HG02943 (cell line): Measurements from ENCODE around the gene PDCD1.
"Not testable (repeated sequence)": the region's sequence is repeated elsewhere in the genome, so short reads cannot be mapped to it uniquely, and the experiment has no call there.

Source experiments
- ATAC-seq: cut with Tn5 transposase; IDR thresholded peaks from one replicate; pipeline ENCODE4 v1.9.1; 2021; ENCODE audit warnings: mild to moderate bottlenecking, low read depth, moderate library complexity; ENCODE audit not compliant: unreplicated experiment

PDCD1 gene

DNA sequence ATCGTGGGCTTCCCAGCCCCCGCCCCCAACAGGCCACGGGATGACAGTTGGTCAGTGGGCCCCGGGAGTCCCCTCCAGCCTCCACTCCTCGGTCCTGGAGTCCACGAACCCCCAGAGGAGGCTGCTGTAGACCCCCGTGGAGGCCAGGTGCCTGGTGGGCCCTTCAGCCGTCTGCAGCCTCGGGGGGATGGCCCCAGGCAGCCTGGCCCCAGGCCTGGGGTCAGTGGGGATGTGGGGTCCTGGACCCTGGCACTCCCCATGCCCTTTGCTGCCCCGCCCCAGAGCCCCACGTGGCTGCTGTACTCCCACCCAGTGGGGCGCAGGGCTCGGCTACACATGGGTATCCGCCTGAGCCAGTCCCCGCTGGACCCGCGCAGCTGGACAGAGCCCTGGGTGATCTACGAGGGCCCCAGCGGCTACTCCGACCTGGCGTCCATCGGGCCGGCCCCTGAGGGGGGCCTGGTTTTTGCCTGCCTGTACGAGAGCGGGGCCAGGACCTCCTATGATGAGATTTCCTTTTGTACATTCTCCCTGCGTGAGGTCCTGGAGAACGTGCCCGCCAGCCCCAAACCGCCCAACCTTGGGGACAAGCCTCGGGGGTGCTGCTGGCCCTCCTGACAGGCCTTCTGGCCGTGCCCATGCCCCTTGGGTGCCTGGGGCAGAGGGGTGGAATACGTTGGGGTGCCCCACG lies 42.1 kb downstream of the PDCD1 start:
- ATAC-seq: no peak

DNA sequence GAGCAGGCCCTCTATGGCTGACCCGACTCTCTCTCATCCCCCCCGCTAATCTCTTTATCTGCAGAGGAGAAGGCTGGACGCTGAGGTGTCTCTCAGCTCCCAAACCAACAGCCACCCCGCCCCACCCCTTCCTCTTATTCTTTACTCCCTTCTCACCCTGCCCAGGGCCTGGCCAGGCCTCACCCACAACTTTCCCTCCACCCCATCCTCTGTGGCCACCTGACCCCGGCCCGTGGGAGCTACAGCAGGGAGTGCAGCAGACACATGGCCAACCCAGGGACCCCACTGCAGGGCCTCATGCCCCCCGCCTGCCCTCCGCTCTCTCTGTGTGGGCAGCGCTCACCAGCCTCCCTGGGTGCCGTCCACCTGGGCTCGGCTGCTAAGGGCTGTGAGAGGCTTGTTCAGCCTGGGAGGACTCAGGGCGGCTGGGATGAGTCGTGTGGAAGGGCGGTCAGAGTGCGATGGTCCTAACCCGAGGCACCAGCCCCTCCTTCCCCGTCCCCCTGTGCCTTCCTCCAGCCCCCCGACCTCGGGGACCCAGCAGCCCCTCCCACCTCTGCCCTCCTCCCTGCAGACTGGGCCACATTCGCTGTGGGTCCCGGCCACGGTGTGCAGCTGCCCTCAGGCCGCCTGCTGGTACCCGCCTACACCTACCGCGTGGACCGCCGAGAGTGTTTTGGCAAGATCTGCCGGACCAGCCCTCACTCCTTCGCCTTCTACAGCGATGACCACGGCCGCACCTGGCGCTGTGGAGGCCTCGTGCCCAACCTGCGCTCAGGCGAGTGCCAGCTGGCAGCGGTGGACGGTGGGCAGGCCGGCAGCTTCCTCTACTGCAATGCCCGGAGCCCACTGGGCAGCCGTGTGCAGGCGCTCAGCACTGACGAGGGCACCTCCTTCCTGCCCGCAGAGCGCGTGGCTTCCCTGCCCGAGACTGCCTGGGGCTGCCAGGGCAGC lies 42.9 kb downstream of the PDCD1 start:
- ATAC-seq: no peak

DNA sequence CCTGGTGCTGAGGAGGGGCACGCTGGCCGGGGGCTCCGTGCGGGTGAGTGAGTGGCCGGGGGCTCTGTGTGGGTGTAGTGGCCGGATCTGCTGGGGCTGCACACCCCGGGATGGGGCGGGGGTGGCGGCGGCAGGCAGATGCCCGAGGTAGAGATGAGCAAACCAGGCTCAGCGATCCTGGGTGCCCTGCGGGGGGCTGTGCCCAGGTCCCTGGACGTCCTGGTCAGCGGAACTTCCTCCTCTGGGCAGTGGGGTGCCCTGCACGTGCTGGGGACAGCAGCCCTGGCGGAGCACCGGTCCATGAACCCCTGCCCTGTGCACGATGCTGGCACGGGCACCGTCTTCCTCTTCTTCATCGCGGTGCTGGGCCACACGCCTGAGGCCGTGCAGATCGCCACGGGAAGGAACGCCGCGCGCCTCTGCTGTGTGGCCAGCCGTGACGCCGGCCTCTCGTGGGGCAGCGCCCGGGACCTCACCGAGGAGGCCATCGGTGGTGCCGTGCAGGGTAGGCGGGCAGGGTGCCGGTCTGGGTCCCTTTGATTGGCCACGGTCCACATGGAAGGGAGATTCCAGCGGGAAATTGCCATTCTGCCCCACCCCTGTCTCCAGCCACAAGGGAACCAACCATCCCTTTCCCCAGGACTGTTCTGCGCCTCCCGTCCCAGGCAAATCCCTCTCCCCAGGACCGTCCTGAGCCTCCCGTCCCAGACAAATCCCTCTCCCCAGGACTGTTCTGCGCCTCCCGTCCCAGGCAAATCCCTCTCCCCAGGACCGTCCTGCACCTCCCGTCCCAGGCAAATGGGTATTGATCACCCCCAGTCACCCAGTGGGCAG lies 43.8 kb downstream of the PDCD1 start:
- ATAC-seq: no peak

DNA sequence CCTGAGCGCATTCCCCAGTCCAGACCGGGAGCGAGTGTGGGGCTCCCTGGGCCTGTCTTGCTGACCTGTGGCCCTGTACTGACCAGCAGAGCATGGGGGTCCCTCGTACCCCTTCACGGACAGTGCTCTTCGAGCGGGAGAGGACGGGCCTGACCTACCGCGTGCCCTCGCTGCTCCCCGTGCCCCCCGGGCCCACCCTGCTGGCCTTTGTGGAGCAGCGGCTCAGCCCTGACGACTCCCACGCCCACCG lies 44.4 kb downstream of the PDCD1 start:
- no peak for ATAC-seq

DNA sequence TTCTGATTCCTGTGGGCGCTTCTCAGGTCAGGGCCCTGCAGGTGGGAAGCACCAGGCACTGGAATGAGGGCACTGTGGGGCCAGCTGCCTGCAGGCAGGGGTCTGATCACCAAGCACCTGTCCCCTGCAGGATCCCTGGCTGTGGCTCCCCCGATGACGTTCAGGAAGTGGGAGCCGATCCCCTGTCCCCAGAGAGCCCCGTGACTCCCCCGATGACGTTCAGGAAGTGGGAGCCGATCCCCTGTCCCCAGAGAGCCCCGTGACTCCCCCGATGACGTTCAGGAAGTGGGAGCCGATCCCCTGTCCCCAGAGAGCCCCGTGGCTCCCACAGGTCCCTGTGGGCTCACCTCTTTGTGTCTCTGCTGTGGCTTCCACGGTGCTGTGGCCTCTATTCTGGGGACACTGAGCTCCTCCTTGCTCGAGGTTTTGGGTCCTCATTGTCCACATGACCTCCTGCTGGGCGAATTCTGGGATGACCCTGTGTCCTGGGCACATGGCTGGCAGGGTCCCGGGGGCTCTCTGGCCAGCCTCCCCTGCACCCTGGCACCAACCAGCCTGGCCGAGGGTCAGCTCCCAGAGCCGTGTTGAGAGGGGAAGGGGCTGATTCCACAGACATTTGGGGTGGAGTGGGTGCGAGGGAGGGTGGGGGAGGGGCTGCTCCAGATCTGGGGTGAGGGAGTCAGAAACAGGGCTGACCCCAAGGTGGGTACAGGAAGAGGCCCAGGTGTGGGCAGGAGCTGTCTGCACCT lies 44.9 kb downstream of the PDCD1 start:
- ATAC-seq: no peak

DNA sequence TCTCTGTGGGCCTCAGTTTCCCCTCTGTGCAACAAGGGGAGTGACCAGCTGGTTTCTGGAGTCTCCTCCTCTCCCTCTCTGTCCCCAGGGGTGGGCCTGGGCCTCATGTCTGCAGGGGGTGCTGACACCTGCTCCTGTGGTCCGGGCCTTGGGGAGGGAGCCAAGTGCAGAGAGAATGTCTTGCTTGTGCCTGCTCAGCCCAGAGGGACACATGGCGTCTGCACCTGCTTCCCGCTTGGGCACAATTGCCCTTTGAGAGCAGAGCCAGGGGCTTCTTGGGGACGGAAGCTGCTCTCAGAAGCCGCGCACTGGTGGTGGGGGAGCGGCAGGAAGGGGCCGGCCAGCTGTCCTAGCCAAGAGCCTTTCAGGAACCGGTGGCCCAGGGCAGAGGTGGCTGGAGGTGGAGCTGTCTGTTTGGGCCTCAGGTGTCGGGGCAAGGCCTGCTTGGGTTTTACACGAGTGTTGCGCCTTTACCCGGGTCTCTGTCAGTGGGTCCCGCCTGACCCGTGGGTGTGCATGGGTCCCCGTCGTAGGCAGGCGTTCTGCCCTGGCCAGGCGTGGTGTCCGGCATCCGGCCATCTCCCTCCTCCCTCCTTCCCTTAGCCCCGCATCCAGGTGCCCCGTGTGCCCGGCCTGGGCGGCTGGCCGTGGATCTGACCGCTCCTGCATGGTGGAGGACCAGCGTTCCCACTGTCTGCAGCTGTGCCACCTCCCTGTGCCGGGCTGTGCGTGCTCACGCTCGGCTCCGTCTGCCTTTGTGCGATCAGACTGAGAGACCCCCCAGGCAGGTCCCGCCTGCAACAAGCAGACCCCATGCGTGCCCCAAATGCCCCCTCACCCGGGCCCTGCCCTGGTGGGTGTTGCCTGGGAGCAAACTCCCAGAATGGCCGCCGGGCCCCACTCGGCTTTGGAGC lies 45.7 kb downstream of the PDCD1 start:
- no peak for ATAC-seq

DNA sequence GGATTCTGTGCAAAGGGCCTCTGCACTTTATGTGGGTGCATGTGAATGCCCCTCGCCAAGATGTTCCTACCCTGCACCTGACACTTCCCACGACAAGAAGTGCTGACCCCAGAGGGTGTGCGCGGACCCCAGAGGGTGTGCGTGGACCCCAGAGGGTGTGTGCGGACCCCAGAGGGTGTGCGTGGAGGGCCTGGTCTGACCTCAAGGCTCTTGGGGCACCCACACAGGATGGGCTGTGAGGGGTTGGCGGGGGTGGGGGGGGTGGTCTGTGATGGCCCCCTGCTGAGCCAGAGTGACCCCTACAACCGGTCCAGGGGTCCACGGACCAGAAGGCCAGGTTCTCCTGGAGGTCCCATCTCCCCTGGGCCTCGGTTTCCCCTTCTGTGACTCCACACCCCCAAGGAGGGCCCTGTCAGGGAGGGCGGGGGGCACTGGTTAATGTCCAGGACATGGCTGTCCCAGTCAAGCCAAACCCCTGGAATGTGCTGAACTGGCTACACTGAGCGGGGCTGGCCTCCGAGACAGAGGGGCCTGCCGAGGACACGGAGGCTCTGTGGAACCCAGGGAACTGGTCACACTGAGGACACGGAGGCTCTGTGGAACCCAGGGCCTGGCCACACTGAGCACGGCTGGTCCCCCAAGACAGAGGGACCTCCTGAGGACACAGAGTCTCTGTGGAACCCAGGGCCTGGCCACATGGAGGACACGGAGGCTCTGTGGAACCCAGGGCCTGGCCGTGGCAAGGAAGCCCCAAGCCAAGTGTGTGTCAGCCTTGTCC lies 46.6 kb downstream of the PDCD1 start:
- ATAC-seq: no peak

DNA sequence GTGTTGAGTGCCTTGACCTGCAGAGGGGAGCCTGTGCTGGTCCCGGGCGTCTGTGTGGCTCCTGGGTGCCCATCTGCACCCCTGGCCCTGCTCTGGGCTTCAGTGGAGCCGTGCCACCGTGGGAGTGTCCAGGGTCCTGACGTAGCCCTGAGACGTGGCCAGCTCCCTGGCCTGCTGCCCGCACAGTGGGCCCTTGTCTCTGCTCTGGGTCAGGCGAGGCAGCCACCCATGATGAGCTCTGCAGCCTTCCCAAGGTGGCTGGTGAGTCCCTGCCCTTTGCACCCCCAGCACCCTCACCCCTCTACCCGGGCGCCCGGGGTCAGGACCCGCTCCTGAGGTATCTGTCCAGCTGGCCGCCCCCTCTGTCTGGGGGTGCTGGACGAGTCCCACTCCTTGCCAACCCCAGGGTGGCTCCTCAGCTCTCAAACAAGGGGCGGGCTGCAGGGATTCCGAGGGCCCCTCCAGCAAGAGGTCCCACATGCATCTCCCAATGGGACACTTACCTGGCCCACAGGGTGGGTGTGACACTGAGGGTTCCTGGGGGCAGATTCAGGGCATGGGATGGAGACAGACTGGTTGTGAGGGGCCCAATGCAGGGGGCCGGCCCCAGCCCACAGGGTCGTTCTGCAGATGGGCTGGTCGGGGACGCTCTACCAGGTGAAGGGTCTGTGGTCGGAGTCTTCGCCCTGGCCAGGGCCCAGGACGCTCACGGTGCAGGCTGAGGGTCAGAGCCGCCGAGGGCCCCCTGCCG lies 47.3 kb downstream of the PDCD1 start:
- ATAC-seq: no peak

DNA sequence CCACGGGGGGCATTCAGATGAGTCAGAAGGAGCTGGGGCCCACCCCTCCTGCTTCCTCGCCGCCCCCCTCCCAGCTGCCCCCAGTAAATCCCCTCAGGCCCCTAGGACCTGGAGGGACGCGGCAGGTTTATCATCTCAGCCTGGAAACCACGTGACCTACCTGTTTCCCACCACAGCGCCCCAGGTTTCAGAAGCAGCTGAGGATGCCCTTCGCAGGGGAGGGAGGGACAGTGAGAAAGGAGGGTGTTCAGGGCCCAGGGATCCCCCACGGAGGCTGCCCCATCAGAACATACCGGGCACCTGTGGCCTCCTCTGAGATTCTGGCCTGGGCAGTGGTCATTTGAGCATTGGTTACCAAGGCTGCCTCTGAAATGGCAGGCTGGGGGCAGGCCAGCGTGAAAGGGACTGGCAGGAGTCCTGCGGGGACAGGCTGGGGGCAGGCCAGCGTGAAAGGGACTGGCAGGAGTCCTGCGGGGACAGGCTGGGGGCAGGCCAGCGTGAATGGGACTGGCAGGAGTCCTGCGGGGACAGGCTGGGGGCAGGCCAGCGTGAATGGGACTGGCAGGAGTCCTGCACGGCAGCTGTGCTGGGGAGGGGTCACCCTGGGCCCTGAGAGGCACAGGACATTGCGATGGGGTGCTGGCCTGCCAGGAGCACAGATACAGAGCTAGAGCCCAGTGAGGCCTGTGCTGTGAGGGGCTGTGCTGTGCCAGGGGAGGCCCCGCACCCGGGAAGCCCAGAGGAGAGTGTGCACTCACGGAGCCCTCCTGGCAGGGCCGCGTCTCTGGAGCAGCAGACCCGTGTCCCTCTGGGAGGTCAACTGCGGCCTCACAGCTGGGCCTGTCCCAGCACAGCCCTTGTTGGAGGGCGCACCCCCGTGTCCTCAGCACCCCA lies 48.1 kb downstream of the PDCD1 start:
- ATAC-seq: no peak

DNA sequence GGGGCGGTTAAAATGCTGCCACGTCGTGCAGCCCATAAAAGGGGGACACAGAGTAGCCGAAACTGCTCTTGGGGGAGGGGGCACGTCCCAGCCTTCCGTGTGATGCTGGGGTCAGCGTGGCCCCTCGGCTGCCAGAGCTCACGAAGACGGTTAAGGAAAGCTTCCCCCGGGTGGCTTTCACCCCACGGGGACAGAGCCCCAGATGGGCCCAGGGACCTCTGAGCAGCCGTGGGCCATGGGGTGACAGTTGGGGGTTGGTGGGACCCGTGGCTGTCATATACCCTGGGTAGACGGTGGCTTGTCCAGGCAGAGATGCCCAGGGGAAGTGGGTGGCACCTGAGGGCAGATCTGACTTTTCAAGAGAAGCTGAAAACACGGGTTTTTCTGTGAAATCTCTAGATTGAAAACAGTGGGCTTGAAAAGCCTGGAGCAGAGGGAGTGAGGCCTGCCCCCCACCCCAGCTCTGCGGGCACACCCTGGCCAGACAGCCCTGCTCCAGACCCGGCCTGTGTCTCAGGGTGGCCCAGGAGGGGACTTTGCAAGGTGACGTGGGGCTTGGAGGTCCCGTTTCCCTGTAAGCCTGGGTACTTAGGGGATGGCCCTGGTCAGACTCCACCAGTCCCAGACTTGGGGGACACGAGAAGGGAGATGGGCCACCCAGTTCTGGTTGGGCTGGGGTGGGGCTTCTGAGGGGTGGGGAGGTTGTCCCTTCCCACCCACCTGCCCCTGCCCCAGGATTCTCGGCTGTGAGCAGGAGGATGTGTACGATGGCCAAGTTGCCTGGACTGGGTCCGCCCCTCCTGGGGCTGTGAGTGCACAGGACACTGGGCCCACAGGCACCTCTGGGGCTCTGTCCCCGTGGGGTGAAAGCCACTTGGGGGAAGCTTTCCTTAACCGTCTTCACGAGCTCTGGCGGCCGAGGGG lies 49.0 kb downstream of the PDCD1 start:
- no peak for ATAC-seq

DNA sequence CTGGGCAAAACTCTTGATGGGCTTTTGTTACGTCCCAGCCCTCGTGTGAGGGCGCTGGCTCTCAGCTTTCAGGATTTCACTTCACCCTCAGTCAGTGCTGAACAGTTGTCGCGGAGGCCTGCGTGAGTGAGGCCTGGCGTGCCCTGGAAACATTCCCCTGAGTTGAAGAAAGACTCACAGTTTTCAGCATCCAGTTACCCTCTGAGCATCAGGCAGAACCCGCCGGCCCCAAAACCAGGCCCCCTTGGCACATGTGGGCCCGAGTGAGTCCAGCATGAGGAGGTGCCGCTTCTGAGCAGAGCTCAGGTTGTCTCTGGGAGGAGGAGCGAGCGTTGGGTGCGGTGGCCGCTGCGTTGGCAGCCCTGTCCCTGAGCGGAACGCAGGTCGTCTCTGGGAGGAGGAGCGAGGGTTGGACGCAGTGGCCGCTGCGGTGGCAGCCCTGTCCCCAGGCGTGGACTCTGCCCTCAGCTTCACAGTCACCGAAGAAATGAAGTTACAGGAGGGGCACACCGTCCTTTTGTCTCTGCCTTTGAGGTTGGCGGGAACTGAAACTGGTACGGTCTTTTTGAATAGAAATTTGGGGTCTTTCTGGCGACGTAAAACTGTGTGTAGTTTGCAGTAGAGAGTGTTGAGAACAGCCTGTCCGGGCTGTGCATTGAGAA lies 49.8 kb downstream of the PDCD1 start, which contains the start of gene NEU4:
NEU4 (plus strand) TSS at position 473 of the 662 bp plus-strand sequence. CDS start 5,292 bp downstream, outside the sequence.
- no peak for ATAC-seq

DNA sequence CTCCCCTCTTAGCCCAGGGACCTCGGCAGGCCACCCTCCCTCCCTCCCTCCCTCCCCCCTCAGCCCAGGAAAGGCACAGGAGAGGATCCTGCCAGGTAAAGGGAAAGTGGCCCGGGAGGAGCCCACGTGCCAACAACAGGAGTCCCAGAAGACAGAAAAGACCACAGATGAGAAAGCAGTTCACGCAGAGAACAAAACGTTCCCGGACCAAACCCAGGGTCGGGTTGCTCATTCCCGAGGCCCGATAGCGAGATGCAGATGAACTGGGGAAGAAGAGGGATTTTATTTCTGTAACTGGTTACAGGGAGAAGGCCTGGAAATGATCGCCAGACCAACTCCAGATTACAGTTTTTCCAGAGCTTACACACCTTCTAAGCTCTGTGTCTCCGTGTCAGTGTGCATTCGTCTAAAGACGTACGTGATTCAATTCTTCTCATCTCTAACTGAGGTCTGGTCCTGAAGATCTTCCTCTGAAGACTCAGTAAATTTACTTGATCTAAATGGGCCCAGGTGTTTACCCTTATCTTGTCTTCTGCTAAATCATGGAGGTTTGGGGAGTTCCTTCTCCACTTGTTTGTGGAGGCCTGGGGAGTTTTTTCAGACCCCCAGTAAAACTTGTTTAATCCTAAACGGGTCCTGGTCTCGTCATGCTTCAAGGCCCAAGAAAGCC lies 50.5 kb downstream of the PDCD1 start:
- no peak for ATAC-seq

DNA sequence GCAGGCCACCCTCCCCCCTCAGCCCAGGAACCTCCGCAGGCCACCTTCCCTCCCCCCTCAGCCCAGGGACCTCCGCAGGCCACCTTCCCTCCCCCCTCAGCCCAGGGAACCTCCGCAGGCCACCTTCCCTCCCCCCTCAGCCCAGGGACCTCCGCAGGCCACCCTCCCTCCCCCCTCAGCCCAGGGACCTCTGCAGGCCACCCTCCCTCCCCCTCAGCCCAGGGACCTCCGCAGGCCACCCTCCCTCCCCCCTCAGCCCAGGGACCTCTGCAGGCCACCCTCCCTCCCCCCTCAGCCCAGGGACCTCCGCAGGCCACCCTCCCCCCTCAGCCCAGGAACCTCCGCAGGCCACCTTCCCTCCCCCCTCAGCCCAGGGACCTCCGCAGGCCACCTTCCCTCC lies 52.5 kb downstream of the PDCD1 start:
- ATAC-seq: not testable (repeated sequence)

DNA sequence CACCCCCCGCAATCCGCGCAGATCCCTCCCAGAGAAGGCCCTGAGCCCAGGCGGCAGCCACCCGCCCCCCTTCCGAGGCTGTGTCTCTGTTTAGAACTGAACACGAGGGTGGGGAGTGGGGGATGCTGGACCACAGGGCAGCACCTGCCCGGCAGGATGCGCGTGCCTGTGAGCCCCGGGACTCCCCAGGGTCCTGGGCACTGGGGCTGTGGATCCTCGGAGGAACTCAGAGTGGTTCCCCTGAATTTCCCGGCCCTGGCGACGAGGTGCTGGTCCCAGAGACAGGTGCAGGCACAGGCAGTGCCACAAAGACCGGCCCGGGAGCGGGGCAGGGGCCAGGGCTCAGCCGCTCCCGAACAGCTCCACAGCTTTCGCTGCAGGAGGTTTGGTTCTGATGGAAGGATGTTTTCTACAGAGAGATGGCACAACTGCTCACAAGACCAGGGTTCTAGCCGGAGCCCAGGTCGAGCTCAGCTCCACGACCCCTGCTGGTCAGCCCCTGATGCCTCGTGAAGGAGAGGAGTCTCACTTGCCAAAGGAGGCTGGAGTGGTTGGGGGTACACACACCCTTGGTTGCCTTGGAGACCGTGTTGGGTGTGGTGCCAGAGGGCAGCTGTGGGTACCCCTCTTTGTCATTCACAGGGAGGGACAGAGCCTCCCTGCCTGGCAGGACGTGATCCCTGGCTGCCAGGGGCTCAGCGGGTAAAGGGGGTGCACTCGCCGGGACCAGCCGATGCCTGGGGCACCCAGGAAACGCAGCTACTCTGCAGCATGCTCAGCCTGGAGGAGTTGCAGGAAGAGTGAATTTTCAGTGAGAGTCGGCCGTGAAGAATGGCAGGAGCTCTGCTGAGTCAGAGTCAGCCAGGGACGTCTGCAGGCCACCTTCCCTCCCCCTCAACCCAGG lies 54.1 kb downstream of the PDCD1 start:
- ATAC-seq: no peak
